GM18499 (cell line): Measurements from ENCODE around the gene MRPS6.

Experiments used
- ATAC-seq: cut with Tn5 transposase; IDR thresholded peaks from one replicate; pipeline ENCODE4 v1.9.1; 2021; ENCODE audit warnings: moderate number of reproducible peaks; ENCODE audit not compliant: insufficient read depth, unreplicated experiment

The MRPS6 gene

DNA sequence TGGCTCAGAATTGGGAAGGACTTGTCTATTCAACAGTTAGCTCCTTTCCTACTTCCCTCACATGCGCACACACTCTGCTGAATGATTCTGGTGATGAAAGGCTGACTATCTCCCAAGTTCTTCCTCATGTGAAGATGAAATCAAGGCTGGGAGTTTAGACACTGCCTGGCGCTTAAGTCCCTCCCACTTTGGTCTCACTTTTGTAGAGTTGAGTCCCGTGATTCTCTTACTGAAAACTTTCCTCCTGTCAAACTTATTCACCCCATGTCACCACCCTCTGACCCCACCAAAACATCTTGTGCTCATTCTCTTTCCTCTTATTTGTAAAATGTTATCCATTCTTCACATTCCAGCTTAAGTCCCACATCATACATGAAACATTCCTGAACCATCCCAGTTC is 8.4 kb upstream of the MRPS6 start:
- no peak for ATAC-seq

DNA sequence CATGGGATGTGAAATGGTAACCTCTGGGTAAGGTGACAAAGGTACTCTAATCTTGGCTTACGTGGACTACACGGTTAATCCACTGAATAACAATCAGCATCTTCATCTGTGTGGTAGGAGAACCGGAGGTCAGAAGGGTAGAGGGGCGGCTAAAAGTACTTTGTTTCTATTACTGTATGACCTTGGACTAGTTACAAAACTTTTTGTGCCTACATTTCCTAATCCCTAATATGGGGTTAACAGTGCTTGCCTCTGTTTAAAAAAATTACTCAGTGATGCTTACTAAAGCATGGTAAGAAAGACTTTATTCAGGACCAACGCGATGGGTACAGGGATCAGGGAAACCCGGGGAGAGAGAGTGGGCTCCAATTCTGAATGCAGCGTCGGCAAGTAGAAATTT is 1.7 kb upstream of the MRPS6 start:
- no peak for ATAC-seq

DNA sequence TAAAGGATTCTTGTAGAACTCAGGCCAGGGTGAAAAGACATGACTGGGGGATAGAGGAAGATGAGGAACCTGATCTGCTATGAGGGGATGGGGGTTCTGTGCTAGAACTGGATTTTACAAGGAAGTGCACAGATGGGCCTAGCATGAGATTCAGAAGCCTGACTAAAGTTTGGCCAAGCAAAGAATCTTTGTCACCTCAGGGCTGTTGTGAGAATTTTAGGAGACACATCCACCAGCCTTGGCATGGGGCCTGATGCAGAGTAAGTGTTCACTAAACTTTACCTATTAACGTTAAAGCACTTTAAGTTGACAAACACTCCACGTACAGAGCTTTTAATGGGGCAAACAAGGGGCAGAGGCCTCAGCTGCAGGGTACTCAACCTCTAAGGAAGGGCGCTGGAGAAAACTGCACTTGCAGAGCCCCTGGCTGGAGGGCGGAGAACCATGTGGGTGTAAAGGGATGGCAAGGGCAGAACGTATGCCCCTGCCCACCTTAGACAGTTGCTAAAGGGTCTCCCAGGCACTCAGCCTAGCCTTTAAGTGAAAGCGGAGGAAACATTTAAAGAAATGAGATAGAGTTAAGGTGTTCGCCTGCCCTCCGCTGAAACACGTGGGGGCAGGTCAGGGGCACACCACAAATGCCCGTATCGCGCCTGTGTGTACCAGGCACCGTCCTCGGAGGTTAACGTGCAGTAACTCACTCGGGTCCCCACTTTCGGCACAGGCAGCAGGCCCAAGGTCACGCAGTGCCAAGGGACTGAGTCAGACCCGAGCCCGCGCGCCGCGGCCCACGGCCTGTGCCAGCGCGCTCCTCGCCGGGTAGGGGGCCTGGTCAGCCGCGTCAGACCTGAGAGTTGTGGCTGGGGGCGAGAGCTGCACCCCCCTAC is 990 bp upstream of the MRPS6 start:
- ATAC-seq = no peak

DNA sequence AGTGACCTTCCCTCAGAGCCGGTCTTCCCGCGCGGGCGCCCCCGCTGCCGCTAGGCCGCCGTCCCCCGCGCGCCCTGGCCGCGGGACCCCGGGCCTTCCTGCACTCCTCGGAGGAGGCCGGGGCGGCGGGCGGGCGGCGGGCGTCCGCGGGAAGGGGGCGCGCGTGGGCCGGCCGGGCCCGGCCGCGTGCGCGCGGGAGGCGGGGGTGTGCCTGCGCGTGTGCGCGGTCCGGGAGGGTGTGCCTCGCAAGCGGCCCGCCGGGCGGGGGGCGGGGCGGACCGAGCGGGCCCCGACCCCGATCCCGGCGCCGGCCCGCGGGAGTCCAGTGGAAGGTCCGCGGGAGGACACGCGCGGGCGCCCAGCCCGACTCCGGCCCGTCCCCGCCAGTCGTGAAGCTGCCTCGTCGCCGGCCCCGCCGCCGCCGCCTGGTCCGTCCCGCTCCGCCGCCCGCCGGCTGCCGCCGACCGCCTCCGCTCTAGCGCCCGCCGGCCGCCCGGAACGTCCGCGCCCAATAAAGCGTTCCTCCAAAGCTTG is 438 bp downstream of the MRPS6 start:
- ATAC-seq = no peak

DNA sequence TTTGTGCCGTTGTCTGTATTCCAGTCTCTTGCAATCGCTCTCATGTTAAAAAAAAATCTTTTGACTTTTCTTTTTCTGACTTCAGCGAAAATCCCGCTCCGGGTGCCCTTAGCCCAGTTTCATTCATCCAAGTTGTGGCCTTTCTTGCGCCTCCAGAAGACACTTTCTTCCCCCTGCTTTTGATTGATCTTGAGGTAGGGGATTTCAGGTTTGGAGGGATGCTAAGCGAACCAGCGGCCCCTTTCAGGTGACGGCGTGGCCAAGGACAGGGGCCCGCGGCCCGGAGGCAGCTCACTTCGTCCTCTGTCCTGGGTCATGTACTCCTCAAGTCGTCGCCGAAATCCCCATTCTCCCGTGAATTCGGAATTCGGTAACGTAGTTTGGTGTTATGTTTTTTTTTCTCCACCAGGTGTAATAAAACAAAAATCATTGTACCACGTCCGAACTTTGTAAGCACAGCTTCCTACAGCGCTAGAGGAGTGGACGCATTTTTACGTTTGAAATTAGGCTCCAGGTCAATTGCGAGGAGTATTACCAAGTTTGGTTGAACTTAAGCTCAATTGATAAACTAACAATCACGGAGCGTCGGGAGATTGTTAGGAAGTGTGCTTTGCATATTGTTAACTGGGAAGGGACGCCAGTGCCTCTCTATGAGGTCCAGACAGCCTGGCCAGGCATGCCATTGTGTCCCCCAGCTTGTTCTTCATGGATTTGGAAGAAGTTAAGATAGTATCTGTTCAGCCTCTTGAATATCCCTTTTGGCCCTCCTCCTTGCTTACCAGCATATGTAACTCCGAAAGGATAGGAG is 1.1 kb downstream of the MRPS6 start:
- ATAC-seq = no peak

DNA sequence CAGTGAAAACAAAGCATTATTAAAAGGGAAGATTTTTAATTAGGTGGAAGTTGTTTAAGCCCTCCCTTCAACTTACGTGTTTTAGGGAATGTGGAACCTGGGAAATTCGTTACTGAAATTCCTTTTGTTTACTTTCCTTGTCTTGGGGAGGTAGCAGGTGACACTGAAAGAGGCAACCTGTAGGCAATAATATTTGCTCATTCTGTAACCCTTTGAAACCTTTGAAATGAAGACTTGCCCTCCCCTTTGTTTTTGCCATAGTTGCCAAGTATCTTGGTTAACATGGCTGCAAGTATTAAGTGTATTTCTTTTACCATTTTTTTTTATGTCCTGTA is 1.7 kb downstream of the MRPS6 start:
- ATAC-seq = no peak

DNA sequence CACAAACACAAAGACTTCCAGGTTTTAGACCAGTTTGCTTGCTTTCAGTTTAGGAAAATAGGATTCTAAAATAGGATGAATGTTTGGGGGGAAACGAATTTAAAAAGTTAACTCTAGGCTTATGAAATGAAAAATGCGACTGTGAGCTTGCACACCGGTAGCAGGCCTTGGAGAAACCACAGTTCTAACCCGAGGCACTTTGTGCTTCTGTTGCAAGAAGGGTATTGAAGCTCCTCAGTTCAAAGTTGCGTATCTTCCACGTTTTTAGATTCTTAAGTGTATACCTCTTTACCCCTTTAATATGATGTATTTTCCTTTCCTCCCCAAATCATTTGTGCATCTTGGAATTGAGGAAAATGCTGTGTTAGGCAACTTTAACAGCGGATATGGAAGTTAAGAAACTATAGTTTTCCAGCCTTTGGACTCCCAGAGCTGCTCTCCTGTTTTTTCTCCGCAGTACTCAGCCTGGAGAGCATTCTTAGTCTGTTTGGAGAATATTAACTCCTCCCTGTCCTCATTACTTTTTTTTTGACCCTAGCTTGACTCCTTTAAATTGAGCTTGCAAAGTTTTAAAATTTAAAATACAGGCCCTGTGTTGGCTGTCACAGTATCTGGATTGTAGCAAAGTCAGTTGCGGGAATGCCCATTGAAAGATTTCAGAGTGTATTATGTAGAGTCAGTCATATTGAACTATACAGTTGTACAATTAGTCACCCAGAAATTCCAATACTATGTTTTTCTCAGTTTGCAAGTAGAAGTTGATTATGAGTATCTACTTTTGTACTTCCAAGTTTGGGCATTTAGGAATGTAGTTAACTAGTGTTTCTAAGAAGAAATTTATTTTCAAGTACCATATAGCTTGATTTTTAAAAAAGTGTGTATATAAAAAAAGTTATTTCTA is 2.6 kb downstream of the MRPS6 start:
- ATAC-seq = no peak

DNA sequence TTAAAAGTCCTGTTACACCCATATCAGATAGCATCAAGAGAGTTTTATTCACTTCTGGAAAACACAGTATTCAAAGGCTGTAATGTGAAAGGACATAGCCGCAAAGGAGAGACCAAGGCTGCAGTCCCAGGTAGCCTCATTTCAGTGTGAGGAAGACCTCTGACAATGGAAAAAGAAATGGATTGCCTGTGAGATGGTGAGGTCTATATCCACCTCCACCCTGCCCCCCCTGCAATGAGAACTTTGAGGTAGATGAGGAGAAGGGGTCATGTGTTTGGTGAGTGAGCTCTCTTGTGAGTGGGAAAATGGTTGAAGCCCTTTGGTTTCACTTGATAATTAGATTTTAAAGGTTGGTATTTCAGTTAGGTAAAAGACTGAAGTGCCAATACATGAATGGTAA is 3.5 kb downstream of the MRPS6 start:
- ATAC-seq = no peak

DNA sequence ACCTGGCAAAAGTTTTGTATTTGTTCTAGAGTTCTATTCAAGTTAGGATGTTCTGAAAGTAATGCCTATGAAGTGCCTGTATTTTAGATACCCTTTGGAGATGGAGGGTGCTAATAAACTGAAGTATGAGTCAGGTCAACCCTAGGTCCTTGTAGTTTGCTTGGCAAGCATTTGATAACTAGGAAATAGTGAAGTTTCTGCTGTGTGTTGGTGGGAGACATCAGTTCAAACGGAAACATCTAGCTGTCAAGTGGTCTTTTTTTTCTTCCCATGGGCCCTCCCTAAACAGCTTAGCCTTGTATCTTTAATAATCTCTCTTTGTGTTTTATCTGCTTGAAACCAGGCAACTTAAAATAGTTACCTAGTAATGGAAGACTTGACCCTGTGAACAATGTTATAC is 4.5 kb downstream of the MRPS6 start:
- ATAC-seq = no peak

DNA sequence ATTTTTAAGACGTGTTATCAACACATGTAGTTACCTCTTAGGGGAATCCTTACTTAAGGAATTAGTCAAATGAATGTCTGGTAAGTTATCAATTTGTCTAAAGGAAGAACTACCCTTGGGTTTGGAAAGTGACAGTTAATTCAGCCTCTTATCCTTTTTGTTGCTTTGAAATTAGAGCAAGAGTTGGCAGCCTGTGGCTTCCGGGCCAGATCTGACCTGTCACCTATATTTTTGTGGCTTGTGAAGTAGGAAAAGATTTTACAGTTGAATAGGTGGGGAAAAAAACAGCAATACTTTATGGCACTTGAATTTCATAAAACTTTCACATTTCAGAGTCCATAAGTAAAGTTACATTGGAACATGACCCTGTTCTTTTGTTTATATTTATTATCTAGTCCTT is 5.5 kb downstream of the MRPS6 start:
- no peak for ATAC-seq

DNA sequence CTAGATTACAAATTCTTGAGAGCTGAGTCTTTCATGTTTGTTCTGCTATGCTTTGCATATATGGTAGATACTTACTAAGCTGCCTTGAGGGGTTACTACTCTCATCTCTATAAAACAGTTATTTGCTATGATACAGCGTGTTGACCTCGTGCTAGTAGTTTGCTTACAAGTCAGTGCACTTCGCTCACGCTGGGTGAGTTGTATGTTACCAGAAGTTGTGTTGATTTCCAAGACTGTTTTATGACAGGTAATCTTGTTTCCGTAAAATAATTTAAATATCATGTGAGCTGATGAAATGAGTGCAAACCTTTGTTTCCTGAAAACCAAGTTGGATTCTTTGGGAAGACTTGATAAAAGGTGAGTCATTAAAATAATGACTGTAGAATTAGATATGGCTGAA is 7.3 kb downstream of the MRPS6 start:
- ATAC-seq = no peak

DNA sequence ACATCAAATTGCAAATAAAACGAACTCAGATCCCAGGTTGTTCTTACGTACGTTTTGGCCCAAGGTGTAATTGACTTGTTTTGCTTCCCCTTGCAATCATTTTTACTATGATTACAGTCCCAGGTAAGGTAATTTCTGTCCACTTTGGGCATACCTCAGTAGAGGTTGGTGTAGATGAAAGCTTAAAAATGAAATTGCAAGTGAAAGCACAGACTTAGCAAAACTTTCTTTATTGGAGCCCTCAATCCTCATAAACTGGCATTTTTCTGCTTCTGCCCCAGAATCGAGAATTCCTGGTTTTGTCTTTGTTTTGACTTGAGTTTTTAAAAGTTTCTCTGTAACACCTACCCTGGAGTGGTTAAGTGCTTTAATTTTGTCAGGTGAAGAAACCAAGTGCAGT is 9.4 kb downstream of the MRPS6 start:
- ATAC-seq = no peak

DNA sequence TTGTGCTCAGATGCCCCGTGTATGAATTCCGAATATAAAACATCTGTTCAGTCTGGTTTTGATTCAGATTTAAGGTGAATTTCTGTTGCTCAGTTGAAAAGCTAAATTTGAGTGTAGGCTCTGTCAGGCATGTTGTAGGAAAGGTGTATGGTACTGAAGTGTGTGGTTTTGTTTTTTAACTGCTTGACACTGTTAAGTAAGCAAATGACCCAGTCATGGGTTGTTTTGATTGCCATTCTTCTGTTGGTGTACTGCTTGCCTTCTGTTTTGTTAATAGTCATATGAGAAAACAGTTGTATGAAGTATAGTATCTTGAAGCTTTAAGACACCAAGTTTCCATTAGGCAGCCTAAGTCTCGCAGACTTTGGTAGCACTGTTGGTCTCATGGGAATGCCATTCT is 10.0 kb downstream of the MRPS6 start:
- ATAC-seq = no peak

DNA sequence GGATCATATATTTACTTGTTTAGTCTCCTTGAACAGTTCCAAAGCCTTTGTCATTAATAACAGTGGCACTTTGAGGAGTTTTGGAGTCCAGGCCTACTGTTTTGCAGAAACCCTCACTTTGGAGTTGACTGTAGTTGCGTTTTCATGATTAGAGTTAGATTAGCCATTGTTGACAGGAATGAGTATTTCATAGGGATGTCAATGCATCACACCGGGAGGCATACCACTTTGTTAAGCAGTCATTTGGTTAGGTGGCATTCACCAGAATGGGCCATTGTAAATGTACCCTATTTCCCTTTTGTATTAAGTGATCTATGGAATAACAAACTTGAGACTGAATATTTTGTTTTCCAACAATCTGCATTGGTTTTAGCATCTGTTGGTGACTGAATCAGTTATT is 11.8 kb downstream of the MRPS6 start:
- ATAC-seq = no peak

DNA sequence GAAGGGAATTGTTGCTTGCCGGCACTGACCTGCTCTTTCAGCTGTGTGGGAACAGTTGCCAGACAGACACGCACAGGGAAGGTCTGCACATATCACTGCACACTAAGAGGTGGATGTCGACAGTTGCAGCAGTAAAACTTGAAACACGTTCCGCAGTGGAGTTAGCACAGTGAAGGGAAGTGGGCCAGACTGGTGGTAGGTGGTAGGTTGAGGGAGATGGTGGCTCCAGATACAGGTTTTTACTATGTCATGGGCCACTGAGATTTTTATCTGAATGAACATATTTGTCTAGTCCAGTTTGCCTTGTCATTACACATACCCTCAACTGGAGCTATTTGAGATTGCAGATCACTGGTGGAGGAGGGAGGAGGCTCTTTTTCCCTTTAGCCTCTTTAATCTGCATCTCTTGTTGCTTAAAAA is 13.5 kb downstream of the MRPS6 start:
- ATAC-seq = no peak

DNA sequence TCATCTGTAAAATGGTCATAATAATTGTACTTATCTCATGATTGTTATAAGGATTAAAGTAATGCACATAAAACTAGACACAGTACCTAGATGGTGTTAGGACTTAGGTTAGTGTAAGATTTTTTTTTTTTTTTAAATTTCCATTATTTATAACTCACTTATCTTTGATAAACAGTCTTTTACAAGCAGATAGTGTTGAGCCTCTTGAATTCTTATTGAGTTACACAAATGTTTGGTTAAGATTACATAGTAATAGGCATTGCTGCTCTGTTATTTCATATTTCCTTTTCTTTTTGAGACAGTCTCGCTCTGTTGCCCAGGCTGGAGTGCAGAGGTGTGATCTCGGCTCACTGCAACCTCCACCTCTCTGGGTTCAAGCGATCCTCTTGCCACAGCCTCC is 15.4 kb downstream of the MRPS6 start:
- no peak for ATAC-seq

DNA sequence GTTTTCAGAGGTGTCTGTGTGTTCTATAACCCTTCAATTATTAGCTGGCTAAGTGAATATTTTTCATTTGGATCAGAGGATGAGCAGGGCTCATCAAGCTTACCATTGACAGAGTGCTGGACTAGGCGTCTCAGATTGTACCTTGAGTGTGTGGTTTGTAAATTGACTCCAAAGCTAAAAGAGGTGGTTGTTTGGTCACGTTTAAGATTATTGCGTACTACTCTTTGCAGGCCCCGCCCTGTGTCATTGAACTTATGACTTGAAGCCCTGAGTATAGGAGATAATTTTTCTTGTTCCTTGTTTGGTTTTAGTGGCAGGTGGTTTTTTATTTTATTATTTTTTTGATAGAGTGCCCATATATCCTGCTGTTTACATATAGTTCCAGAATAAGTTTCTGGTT is 17.7 kb downstream of the MRPS6 start:
- no peak for ATAC-seq

DNA sequence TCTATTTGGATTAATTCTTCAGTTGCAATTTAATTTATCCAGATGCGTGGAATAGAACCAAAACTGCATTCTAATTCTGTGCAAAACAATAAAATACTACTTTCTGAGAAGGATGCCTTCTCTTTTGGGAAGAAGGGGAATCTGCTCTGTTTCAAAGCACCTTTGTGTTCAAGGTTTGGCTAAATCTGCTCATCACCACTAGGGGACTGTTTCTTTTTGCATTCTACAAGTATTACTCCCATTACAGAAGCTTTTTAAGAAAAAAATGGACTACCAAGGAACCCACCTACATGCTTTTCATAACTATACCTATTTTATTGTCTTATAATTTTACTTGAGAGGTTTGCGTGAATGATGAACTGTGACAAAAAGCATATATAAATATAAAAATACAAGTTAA is 18.2 kb downstream of the MRPS6 start:
- ATAC-seq = no peak

DNA sequence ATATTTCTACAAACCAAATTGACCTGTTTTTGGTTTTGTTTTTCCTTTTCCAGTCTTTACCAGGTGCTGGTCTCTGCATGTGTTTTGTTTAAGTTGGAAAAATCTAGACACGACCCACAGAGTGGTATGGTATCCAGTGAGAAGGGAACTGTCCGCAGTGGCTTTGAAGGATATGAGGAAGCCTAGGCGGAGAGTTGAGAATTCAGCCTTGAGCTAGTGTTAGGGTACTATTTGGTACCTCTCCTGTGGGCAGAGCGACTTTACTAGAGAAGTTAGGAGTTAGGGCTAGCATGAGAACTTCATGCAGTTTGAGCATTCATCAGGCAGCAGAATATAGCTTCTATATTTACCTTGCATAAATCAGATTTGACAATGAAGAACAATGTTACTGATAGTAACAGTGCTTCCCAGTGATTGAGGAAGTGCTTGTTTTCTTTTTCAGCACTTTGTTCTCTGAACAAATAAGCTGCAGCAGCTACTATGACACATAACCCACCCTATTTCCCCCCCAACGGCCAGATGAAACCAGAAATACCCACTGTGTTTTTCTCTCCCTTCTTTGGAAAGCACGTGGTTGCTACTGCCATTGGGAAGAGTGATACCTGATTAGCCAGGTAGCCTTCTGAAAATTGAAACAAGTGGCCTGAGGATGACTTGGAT is 19.0 kb downstream of the MRPS6 start:
- no peak for ATAC-seq

DNA sequence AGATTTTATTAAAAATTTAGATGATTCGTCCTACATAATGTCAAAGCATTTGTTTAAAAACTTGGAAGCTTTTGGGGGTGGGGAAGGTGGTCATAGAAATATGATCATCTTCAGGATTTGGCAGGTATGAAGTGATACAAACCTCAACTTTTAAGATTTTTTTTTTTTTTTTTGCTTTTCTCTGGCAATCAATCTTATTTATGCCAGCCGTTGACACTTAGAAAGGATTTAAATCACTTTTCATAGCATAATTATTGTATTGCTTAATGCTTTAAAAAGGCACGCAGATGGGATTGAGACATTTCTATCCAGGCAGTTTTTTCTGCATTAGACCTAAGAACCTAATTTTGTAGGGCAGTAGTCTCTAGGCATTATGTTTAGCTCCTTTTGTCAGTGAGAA is 19.7 kb downstream of the MRPS6 start:
- no peak for ATAC-seq
